HFF-Myc (cell line): ENCODE data around the gene SAMD4A.

Experiments used
- DNase-seq: peaks from one replicate; pipeline ENCODE4 v3.0.0-alpha.2; 2011; ENCODE audit warnings: low read depth; ENCODE audit errors: extremely low read depth
- H3K4me3 ChIP-seq: replicated peaks from 2 replicates; pipeline ENCODE4 v1.5.1; 2011; ENCODE audit warnings: low read depth, mild to moderate bottlenecking, control low read depth, low read length
- TF ChIP-seq, protein P1 (sequence below): IDR thresholded peaks from 2 replicates; pipeline ENCODE4 v1.5.1; 2012; ENCODE audit warnings: mild to moderate bottlenecking, low read depth, low read length, control low read depth; ENCODE audit errors: missing control alignments

Gene SAMD4A

DNA sequence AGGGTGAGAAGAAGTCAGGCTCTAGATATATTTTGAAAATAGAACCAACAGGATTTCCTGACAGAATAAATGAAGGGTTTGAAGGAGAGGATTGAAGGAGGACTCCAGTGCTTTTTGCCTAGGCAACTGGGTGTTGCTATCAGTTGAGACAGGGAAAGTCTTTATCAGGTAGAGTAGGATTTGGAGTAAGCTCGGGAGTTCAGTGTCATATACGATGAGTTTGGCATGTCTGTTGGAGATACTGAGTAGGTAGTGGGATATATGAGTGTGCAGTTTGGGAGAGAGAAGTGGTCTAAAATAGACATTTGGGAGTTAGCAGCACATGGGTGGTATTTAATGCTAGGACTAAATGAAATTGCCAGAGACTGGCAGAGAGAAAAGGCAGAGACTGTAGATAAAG is 141.2 kb downstream of the SAMD4A start:
- no peak overlapping the region for H3K4me3 ChIP-seq
- TF ChIP-seq, protein P1, sequence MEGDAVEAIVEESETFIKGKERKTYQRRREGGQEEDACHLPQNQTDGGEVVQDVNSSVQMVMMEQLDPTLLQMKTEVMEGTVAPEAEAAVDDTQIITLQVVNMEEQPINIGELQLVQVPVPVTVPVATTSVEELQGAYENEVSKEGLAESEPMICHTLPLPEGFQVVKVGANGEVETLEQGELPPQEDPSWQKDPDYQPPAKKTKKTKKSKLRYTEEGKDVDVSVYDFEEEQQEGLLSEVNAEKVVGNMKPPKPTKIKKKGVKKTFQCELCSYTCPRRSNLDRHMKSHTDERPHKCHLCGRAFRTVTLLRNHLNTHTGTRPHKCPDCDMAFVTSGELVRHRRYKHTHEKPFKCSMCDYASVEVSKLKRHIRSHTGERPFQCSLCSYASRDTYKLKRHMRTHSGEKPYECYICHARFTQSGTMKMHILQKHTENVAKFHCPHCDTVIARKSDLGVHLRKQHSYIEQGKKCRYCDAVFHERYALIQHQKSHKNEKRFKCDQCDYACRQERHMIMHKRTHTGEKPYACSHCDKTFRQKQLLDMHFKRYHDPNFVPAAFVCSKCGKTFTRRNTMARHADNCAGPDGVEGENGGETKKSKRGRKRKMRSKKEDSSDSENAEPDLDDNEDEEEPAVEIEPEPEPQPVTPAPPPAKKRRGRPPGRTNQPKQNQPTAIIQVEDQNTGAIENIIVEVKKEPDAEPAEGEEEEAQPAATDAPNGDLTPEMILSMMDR = no peak
- no peak for DNase-seq

DNA sequence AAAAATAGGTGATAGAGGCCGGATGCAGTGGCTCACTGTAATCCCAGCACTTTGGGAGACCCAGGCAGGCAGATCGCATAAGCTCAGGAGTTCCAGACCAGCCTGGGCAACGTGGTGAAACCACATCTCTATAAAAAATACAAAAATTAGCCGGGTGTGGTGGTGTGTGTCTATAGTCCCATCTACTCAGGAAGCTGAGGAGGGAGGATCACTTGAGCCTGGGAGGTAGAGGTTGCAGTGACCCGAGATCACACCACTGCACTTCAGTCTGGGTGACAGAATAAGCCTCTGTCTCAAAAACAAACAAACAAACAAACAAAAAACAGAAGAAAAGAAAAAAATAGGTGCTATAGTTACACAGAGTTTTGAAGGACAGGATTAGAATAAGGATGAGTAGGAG is 142.1 kb downstream of the SAMD4A start:
- no peak overlapping the region for H3K4me3 ChIP-seq
- TF ChIP-seq, protein P1 = no peak
- DNase-seq = no peak

DNA sequence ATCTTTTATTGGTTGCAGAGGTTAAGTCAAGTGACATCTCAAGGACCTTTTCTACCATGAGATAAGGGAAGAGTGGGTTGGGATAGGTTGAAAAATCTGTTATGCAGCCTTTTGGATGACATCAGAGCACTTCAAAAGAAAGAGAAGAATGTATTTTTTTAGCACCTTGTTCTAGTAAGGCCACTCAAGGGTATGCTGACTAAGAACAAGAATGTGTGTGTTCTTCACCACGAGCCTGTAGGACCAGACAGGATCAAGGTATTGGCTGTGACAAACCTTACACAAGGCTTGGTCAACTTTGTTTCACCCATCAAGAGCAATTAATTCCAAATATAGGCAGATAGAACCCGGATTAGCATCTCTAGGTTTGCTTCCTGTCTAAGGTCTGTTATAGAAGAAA is 142.5 kb downstream of the SAMD4A start:
- TF ChIP-seq, protein P1 = no peak
- no peak overlapping the region for H3K4me3 ChIP-seq
- DNase-seq = no peak

DNA sequence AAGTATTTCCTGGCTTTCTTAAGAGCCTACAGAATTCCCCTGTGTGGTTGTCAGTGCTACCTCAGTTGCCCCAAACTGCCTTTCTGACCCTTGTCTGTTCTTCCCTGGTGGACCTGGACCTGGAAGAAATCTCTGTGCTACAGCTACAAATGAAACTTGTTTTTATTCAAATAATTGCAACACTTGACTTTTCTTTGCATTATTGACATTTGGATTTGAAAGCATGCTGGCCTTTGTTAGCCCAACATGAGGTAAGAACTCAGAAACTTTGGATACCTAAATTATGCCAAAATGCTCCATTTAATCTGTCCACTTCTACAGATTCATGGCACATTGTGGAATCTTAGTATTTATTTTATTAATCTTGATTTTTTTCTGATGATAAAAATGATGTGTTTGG is 142.9 kb downstream of the SAMD4A start:
- TF ChIP-seq, protein P1 = no peak
- no peak overlapping the region for H3K4me3 ChIP-seq
- no peak for DNase-seq

DNA sequence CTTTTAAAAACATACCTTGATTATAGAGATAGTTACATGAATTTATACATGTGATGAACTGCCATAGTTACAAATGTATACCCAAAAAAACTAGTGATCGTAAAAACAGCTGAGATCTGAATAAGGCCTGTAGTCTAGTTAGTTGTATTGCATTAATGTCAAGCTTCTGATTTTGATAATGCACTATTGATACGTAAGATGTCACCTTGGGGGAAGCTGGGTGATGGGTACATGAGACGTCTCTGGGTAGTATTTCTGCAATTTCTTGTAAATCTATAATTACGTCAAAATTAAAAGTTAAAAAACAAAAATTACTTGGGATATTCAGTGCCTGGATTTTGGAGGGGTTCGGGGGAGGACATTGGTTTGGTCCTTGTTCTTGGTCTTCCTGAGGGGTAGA is 144.4 kb downstream of the SAMD4A start:
- TF ChIP-seq, protein P1 = no peak
- H3K4me3 ChIP-seq = no peak overlapping the region
- DNase-seq = no peak

DNA sequence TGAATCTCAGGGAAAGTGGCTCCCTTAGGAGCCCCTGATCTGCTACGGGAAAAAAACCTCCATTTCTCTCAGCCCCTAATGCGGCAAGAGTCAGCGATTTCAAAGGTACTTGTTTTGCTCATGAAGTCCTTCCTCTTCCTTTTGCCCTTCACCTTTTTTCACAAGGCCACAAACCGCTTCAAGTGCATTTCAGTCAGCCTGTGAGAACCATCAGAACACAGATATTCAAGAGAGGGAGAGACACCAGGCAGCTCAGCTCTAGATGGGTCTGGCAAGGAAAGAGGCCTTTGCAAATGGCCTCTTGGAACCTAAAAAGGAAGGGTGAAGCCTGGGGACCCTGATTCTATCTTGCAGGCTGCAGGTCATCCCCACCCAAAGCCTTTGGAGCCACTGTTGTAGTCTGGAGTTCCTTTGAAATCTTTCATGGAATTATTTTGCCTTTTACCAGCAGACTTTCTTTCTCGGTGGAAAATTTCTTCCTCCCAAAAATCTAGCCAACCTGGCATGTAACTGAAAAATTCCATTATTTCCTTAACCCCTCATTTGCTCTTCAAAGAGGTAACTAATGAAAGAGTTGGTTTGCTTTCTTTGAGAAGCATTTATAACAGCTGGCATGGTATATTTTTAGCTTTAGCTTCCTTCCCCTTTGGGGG is 145.0 kb downstream of the SAMD4A start:
- TF ChIP-seq, protein P1 = no peak
- no peak overlapping the region for H3K4me3 ChIP-seq
- no peak for DNase-seq

DNA sequence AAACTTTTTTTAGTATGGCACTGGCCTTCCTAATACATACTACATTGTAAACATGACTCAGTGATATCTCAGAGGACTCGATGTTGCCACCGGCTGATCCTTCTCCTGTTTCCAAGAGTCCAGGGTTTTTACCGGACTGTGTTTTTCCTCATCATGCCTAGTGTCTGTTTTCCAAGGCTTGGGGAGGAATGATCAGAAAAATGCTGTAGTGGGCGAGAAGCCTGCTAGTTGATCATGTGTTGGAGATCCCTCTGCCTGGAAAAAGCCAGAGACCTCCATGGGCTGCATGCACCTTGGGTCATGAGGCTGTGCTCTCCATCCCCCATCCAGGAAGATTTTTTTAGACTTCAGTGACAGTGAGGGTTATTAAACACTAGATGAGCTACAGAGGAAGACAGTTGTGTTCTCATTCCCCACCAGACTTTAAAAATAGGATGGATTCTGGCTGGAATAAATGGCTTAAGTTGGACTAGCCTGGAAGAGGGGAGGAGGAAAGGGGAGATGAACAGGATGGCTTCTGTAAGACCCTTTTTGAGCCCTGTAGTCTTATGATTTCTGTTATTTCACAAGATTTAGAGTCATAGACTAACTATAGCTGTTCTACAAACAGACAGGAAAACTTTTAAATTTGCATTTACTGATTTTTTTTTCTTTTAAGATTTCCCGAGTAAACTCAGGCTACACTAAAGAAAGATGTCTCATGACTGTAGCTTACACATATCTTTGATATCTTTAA is 145.7 kb downstream of the SAMD4A start:
- no peak for DNase-seq
- no peak overlapping the region for H3K4me3 ChIP-seq

More for the DNA sequence above, 145.7 kb downstream of the SAMD4A start:
- TF ChIP-seq, protein P1 = no peak
